HAP-1 (cell line): Measurements from ENCODE around the gene SPDYE16.
"Not testable (repeated sequence)": the region's sequence is repeated elsewhere in the genome, so short reads cannot be mapped to it uniquely, and the experiment has no call there.

Experiments
- DNase-seq, 2 experiments: peaks; one replicate each; pipeline ENCODE4 v3.0.0-alpha.2; 2016 to 2020; ENCODE audit warnings: low spot score in 2 of 2
- H3K27me3 ChIP-seq: fragments of 250-450 bp; sonication (Bioruptor Pico); 2 replicates; pipeline ENCODE4 v1.5.1; 2020; ENCODE audit warnings: low read depth, mild to moderate bottlenecking, moderate library complexity
- H3K36me3 ChIP-seq: fragments of 250-450 bp; sonication (Bioruptor Pico); replicated peaks from 2 replicates; pipeline ENCODE4 v1.5.1; 2020; ENCODE audit warnings: mild to moderate bottlenecking
- H3K4me1 ChIP-seq: fragments of 250-450 bp; sonication (Bioruptor Pico); 2 replicates; pipeline ENCODE4 v1.5.1; 2020; ENCODE audit warnings: mild to moderate bottlenecking
- H3K4me3 ChIP-seq: fragments of 250-450 bp; sonication (Bioruptor Pico); 2 replicates; pipeline ENCODE4 v1.5.1; 2020; ENCODE audit warnings: mild to moderate bottlenecking, moderate library complexity
- H3K9me3 ChIP-seq: fragments of 250-450 bp; sonication (Bioruptor Pico); 2 replicates; pipeline ENCODE4 v1.5.1; 2020; ENCODE audit warnings: mild to moderate bottlenecking, moderate library complexity
- in situ Hi-C: fragments of 300-500 bp; cut with MboI; formaldehyde crosslinking; loops from 3 replicates; pipeline ENCODE4 v1.14.3; 2020; ENCODE audit warnings: low sequenced_read_pairs, inconsistent platforms, mixed read lengths

The SPDYE16 gene

GRCh38 chr7:76514926-76515771 is 27.9 kb downstream of the SPDYE16 start:
- no peaks in the 10 kb centered on the region for H3K9me3 ChIP-seq
- H3K27me3 ChIP-seq = no peaks in the 10 kb centered on the region
- in situ Hi-C loops = no loop called here
- no peak for DNase-seq
- no peak overlapping the region for H3K4me3 ChIP-seq
- H3K36me3 ChIP-seq = no peaks in the 10 kb centered on the region
- peaks cover 3% of the 10 kb centered on the region; the same call in 1 of the 2 replicates for H3K4me1 ChIP-seq

GRCh38 chr7:76513817-76514799 is 29.0 kb downstream of the SPDYE16 start:
- in situ Hi-C loops = no loop called here
- Histone ChIP-seq H3K9me3 (no peaks in the 10 kb centered on the region), H3K4me1 (peaks cover 3% of the 10 kb centered on the region; the same call in 1 of the 2 replicates), H3K27me3 (no peaks in the 10 kb centered on the region), H3K4me3 (no peak overlapping the region), H3K36me3 (no peaks in the 10 kb centered on the region)
- no peak for DNase-seq

GRCh38 chr7:76512941-76513816 is 29.9 kb downstream of the SPDYE16 start:
- in situ Hi-C loops = no loop called here
- peak in 1 of 2 experiments; percentile 50 for DNase-seq
- Histone ChIP-seq H3K27me3 (no peaks in the 10 kb centered on the region), H3K36me3 (no peaks in the 10 kb centered on the region), H3K4me1 (peaks cover 3% of the 10 kb centered on the region; the same call in 1 of the 2 replicates), H3K9me3 (no peaks in the 10 kb centered on the region), H3K4me3 (no peak overlapping the region)

GRCh38 chr7:76511911-76512885 is 30.9 kb downstream of the SPDYE16 start:
- H3K36me3 ChIP-seq, DNase-seq, H3K9me3 ChIP-seq, in situ Hi-C loops, H3K4me3 ChIP-seq, H3K4me1 ChIP-seq, H3K27me3 ChIP-seq: not testable (repeated sequence)

GRCh38 chr7:76511200-76511910 is 31.7 kb downstream of the SPDYE16 start:
- H3K27me3 ChIP-seq, H3K4me3 ChIP-seq, H3K4me1 ChIP-seq, H3K9me3 ChIP-seq, DNase-seq, H3K36me3 ChIP-seq, in situ Hi-C loops: not testable (repeated sequence)

GRCh38 chr7:76509931-76510877 is 32.9 kb downstream of the SPDYE16 start, which contains the start of gene UPK3B:
Gene UPK3B (plus strand): TSS chr7:76510552. CDS start chr7:76510653, 101 bp downstream.
- H3K27me3 ChIP-seq = no peaks in the 10 kb centered on the region
- H3K9me3 ChIP-seq = no peaks in the 10 kb centered on the region
- no peak within 1 kb of the TSS for H3K4me3 ChIP-seq
- H3K4me1 ChIP-seq = no peaks in the 10 kb centered on the region
- in situ Hi-C loops = no loop called here
- H3K36me3 ChIP-seq = no peaks in the 10 kb centered on the region
- no peak for DNase-seq

GRCh38 chr7:76507723-76508406 is 35.2 kb downstream of the SPDYE16 start:
- no peak for DNase-seq
- H3K36me3 ChIP-seq = no peaks in the 10 kb centered on the region
- no peaks in the 10 kb centered on the region for H3K9me3 ChIP-seq
- no peaks in the 10 kb centered on the region for H3K4me1 ChIP-seq
- H3K4me3 ChIP-seq = no peak overlapping the region
- in situ Hi-C loops = no loop called here
- no peaks in the 10 kb centered on the region for H3K27me3 ChIP-seq

GRCh38 chr7:76506643-76507042 is 36.5 kb downstream of the SPDYE16 start:
- DNase-seq, in situ Hi-C loops: not testable (repeated sequence)

GRCh38 chr7:76506081-76506440 is 37.0 kb downstream of the SPDYE16 start:
- H3K4me1 ChIP-seq = no peaks in the 10 kb centered on the region
- DNase-seq = no peak
- no peaks in the 10 kb centered on the region for H3K36me3 ChIP-seq
- in situ Hi-C loops = no loop called here
- no peak overlapping the region for H3K4me3 ChIP-seq
- H3K27me3 ChIP-seq = no peaks in the 10 kb centered on the region
- no peaks in the 10 kb centered on the region for H3K9me3 ChIP-seq

More at GRCh38 chr7:76506643-76507042, 36.5 kb downstream of the SPDYE16 start:
- H3K4me1 ChIP-seq, H3K27me3 ChIP-seq, H3K36me3 ChIP-seq, H3K4me3 ChIP-seq, H3K9me3 ChIP-seq: not testable (repeated sequence)

GRCh38 chr7:76505168-76506080 is 37.7 kb downstream of the SPDYE16 start:
- H3K27me3 ChIP-seq = no peaks in the 10 kb centered on the region
- no peaks in the 10 kb centered on the region for H3K9me3 ChIP-seq
- H3K36me3 ChIP-seq = no peaks in the 10 kb centered on the region
- no peak for DNase-seq
- H3K4me3 ChIP-seq = no peak overlapping the region
- in situ Hi-C loops = no loop called here
- no peaks in the 10 kb centered on the region for H3K4me1 ChIP-seq
